ENCODE results near the gene DPH2.

GRCh38 chr1:43994071-43994470 is 24.3 kb downstream of the DPH2 start:
- no peak for TF ChIP-seq YY1 (IDR thresholded peaks at IDR 0.05; ENCODE audit: insufficient read depth, insufficient read length)
- no peak for TF ChIP-seq ZNF274 (IDR thresholded peaks at IDR 0.05; ENCODE audit: low read depth, low read length)

Measured in NT2/D1 (cell line).